Panc1 (cell line): ENCODE results near the gene ATP13A3. TPM values are rescaled to one million over a fixed set of nuclear protein-coding genes. Genes with fewer than 3 reads are reported as not detected.
"Not testable (repeated sequence)": the region's sequence is repeated elsewhere in the genome, so short reads cannot be mapped to it uniquely, and the experiment has no call there.

Source experiments
- ATAC-seq: fragments of 200-7000 bp; cut with Tn5 transposase; 2 replicates; pipeline ENCODE4 v1.9.1; 2020; ENCODE audit warnings: mild to moderate bottlenecking, moderate library complexity
- BruUV-seq: library from RNA; stranded (reverse); fragments of 400-500 nt; replicated peaks from 2 replicates; lab custom pipeline; 2021; lab: Mats Ljungman, UMichigan
- CTCF ChIA-PET: fragments of 300-600 bp; sonication (Branson Sonifier 250); formaldehyde crosslinking; loops from one replicate; lab custom pipeline; 2022; ENCODE audit warnings: antibody characterized with exemption; lab: Charles Lee
- POLR2A ChIA-PET: fragments of 300-600 bp; sonication (Branson Sonifier 250); formaldehyde crosslinking; loops from one replicate; lab custom pipeline; 2022; ENCODE audit warnings: antibody characterized with exemption; lab: Charles Lee
- DNase-seq: peaks from one replicate; pipeline ENCODE4 v3.0.0-alpha.2; 2010; ENCODE audit warnings: low read depth, low spot score
- H3K27ac ChIP-seq: 2 replicates; pipeline ENCODE4 v1.5.1; 2011; ENCODE audit warnings: mild to moderate bottlenecking, low read length, inconsistent platforms
- H3K27me3 ChIP-seq: fragments of 200-500 bp; sonication (Bioruptor generic); 2 replicates; pipeline ENCODE4 v1.6.0; 2014; ENCODE audit warnings: low read length, inconsistent platforms; ENCODE audit not compliant: control insufficient read depth, insufficient read depth
- H3K36me3 ChIP-seq: fragments of 200-500 bp; sonication (Bioruptor generic); 2 replicates; pipeline ENCODE4 v1.5.1; 2014; ENCODE audit warnings: inconsistent platforms, mild to moderate bottlenecking, low read length, moderate library complexity; ENCODE audit not compliant: control insufficient read depth, insufficient read depth
- H3K4me1 ChIP-seq: 2 replicates; pipeline ENCODE4 v1.5.1; 2011; ENCODE audit warnings: inconsistent platforms, mild to moderate bottlenecking, low read length, moderate library complexity; ENCODE audit not compliant: control insufficient read depth, insufficient read depth
- H3K4me3 ChIP-seq, 2 experiments: 2 replicates each; pipeline ENCODE4 v1.5.1; 2011 to 2012; ENCODE audit warnings: low read depth in 2 of 2, low read length in 2 of 2, mild to moderate bottlenecking in 2 of 2, inconsistent platforms in 1 of 2, moderate library complexity in 1 of 2
- H3K9me3 ChIP-seq: fragments of 200-500 bp; sonication (Bioruptor generic); 2 replicates; pipeline ENCODE4 v1.5.1; 2014; ENCODE audit warnings: low read depth, mild to moderate bottlenecking, inconsistent platforms, low read length, moderate library complexity; ENCODE audit not compliant: control insufficient read depth, insufficient read depth
- POLR2AphosphoS5 ChIP-seq: IDR thresholded peaks from 2 replicates; pipeline ENCODE4 v1.6.1; 2012; ENCODE audit warnings: mild to moderate bottlenecking, low read depth, low read length, moderate library complexity
- SIN3A ChIP-seq: IDR thresholded peaks from 2 replicates; pipeline ENCODE4 v1.6.1; 2012; ENCODE audit warnings: low read depth, mild to moderate bottlenecking, low read length, moderate library complexity, borderline replicate concordance; ENCODE audit not compliant: insufficient read depth
- TCF7L2 ChIP-seq: IDR thresholded peaks from 2 replicates; pipeline ENCODE4 v1.6.1; 2011; ENCODE audit warnings: mild to moderate bottlenecking, low read depth, low read length, inconsistent platforms
- in situ Hi-C: cut with HindIII; loops from 2 replicates; pipeline ENCODE4 v1.10.0; 2016; ENCODE audit warnings: low sequenced_read_pairs, low pct_unique_long_range_greater_than_20kb
- intact Hi-C: fragments of 100-400 bp; cut with micrococcal nuclease; formaldehyde crosslinking; loops from one replicate; pipeline ENCODE4 v1.10.0; 2022; ENCODE audit not compliant: unreplicated experiment
- total RNA-seq: library from RNA; stranded (reverse); gene quantifications from one replicate; pipeline ENCODE4 v1.2.1, GENCODE V29; 2021; ENCODE audit not compliant: unreplicated experiment
- TF ChIP-seq, protein P1 (sequence below), 2 experiments: IDR thresholded peaks; 2 replicates each; pipeline ENCODE4 v1.6.1; 2011 to 2012; ENCODE audit warnings: low read depth in 2 of 2, control low read depth in 1 of 2, low read length in 1 of 2, mild to moderate bottlenecking in 1 of 2, moderate library complexity in 1 of 2; ENCODE audit not compliant: insufficient read depth in 1 of 2
- TF ChIP-seq, protein P2 (sequence below): fragments of 450-650 bp; IDR thresholded peaks from 2 replicates; pipeline ENCODE4 v1.5.1; 2017; ENCODE audit warnings: mild to moderate bottlenecking

Gene ATP13A3
- total RNA-seq, 1 experiment from 2014 or later: 169 TPM

DNA sequence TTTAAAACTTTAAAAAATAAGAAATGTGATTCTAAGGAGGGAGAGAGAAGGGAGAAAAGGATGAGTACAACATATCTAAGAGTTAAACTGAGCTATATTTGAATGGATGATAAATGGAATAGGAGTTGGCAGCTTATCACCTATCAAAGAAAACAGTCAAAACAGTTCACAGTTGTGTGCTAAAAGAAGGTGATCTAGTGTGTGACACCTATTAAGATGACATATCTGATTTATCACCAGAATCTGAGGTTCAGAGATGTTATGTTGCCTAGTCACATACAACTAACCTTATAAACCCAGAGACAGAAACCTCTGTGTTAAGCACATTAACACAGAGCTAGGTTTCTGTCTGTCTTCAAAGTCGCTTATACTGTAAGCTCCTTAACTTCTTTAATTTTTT lies 3.0 kb downstream of the ATP13A3 start:
- ATAC-seq: no peak
- Histone ChIP-seq H3K27ac (peak overlapping the region; percentile 12; the same call in 1 of the 2 replicates), H3K4me3 (no peak overlapping the region), H3K36me3 (peaks cover 11% of the 10 kb centered on the region; the same call in 1 of the 2 replicates), H3K9me3 (no peaks in the 10 kb centered on the region), H3K4me1 (peaks cover 33% of the 10 kb centered on the region), H3K27me3 (no peaks in the 10 kb centered on the region)
- no TSS peak for BruUV-seq
- ChIA-PET POLR2A (interaction anchor here (0.6 kb wide), 1 partner anchor 82 kb away, joined by 4 read pairs; no protein-coding TSS in a partner anchor), CTCF (interaction anchor here (2.0 kb wide), 1 partner anchor 111 kb away, joined by 4 read pairs; no protein-coding TSS in a partner anchor)
- no peak for DNase-seq
- in situ Hi-C loops (no loop called here), intact Hi-C loops (loop anchor here (10.0 kb wide), 1 partner anchor 59 kb away; no protein-coding TSS in a partner anchor)
- TF ChIP-seq POLR2AphosphoS5: no peak
- no peak for TF ChIP-seq SIN3A
- TF ChIP-seq, protein P1, sequence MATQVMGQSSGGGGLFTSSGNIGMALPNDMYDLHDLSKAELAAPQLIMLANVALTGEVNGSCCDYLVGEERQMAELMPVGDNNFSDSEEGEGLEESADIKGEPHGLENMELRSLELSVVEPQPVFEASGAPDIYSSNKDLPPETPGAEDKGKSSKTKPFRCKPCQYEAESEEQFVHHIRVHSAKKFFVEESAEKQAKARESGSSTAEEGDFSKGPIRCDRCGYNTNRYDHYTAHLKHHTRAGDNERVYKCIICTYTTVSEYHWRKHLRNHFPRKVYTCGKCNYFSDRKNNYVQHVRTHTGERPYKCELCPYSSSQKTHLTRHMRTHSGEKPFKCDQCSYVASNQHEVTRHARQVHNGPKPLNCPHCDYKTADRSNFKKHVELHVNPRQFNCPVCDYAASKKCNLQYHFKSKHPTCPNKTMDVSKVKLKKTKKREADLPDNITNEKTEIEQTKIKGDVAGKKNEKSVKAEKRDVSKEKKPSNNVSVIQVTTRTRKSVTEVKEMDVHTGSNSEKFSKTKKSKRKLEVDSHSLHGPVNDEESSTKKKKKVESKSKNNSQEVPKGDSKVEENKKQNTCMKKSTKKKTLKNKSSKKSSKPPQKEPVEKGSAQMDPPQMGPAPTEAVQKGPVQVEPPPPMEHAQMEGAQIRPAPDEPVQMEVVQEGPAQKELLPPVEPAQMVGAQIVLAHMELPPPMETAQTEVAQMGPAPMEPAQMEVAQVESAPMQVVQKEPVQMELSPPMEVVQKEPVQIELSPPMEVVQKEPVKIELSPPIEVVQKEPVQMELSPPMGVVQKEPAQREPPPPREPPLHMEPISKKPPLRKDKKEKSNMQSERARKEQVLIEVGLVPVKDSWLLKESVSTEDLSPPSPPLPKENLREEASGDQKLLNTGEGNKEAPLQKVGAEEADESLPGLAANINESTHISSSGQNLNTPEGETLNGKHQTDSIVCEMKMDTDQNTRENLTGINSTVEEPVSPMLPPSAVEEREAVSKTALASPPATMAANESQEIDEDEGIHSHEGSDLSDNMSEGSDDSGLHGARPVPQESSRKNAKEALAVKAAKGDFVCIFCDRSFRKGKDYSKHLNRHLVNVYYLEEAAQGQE (IDR thresholded peaks at IDR 0.05; ENCODE audit: insufficient read depth in 1 of 2, low read depth in 2 of 2, low read length in 1 of 2): no peak
- TF ChIP-seq, protein P2, sequence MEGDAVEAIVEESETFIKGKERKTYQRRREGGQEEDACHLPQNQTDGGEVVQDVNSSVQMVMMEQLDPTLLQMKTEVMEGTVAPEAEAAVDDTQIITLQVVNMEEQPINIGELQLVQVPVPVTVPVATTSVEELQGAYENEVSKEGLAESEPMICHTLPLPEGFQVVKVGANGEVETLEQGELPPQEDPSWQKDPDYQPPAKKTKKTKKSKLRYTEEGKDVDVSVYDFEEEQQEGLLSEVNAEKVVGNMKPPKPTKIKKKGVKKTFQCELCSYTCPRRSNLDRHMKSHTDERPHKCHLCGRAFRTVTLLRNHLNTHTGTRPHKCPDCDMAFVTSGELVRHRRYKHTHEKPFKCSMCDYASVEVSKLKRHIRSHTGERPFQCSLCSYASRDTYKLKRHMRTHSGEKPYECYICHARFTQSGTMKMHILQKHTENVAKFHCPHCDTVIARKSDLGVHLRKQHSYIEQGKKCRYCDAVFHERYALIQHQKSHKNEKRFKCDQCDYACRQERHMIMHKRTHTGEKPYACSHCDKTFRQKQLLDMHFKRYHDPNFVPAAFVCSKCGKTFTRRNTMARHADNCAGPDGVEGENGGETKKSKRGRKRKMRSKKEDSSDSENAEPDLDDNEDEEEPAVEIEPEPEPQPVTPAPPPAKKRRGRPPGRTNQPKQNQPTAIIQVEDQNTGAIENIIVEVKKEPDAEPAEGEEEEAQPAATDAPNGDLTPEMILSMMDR: no peak
- TF ChIP-seq TCF7L2: no peak

DNA sequence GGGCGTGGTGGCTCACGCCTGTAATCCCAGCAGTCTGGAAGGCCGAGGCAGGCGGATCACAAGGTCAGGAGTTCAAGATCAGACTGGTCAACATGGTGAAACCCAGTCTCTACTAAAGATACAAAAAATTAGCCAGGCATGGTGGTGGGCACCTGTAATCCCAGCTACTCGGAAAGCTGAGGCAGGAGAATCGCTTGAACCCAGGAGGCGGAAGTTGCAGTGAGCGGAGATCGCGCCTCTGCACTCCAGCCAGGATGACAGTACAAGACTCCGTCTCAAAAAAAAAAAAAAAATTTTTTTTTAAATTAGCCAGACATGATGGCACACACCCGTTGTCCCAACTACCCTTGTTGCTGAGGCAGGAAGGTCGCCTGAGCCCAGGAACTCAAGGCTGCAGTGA lies 4.0 kb downstream of the ATP13A3 start:
- H3K27ac ChIP-seq, POLR2A ChIA-PET, ATAC-seq, H3K9me3 ChIP-seq, DNase-seq, H3K4me3 ChIP-seq, in situ Hi-C loops, H3K27me3 ChIP-seq, BruUV-seq: not testable (repeated sequence)
- intact Hi-C loops: loop anchor here (10.0 kb wide), 1 partner anchor 58 kb away; no protein-coding TSS in a partner anchor
- Histone ChIP-seq H3K36me3 (peaks cover 14% of the 10 kb centered on the region), H3K4me1 (peaks cover 33% of the 10 kb centered on the region)
- CTCF ChIA-PET: interaction anchor here (2.0 kb wide), 1 partner anchor 112 kb away, joined by 4 read pairs; no protein-coding TSS in a partner anchor

DNA sequence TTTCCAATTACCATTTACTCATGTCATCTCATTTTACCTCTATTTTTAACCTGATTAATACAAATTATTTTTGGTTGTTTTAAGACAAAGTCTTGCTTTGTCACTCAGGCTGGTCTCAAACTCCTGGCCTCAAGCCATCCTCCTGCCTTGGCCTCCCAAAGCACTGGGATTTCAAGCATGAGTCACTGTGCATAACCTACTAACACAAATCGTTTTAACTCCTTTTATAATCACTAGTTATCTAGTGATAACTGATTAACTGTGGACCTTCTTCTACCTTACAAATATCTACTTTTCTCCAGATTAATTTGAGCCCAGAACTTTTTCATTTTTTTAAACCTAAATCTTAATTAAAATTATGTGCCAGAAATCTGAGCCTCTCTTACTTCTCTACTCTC lies 4.6 kb downstream of the ATP13A3 start:
- peaks cover 33% of the 10 kb centered on the region for H3K4me1 ChIP-seq
- in situ Hi-C loops: no loop called here
- H3K4me3 ChIP-seq: no peak overlapping the region
- intact Hi-C loops: loop anchor here (10.0 kb wide), 1 partner anchor 57 kb away; no protein-coding TSS in a partner anchor
- H3K36me3 ChIP-seq: peaks cover 14% of the 10 kb centered on the region
- ATAC-seq: no peak
- H3K27me3 ChIP-seq: no peaks in the 10 kb centered on the region
- no peaks in the 10 kb centered on the region for H3K9me3 ChIP-seq
- POLR2A ChIA-PET: no interaction called here
- peak overlapping the region; percentile 14; the same call in 1 of the 2 replicates for H3K27ac ChIP-seq
- TF ChIP-seq TCF7L2 (no peak), POLR2AphosphoS5 (no peak), SIN3A (no peak)
- TF ChIP-seq, protein P2: no peak
- TF ChIP-seq, protein P1 (IDR thresholded peaks at IDR 0.05; ENCODE audit: insufficient read depth in 1 of 2, low read depth in 2 of 2, low read length in 1 of 2): no peak
- no TSS peak for BruUV-seq
- DNase-seq: no peak
- CTCF ChIA-PET: no interaction called here
